H1 (cell line): Measurements from ENCODE around the gene TERB1. TPM values are rescaled to one million over a fixed set of nuclear protein-coding genes. Genes with fewer than 3 reads are reported as not detected.

Experiments used
- CTCF ChIA-PET: fragments of 300-600 bp; sonication (Branson Sonifier 250); formaldehyde crosslinking; loops from one replicate; lab custom pipeline; 2021; ENCODE audit not compliant: partially characterized antibody; lab: Charles Lee
- POLR2A ChIA-PET: fragments of 300-600 bp; sonication (Branson Sonifier 250); formaldehyde crosslinking; loops from one replicate; lab custom pipeline; 2021; ENCODE audit warnings: inconsistent platforms; ENCODE audit not compliant: partially characterized antibody; lab: Charles Lee
- DNase-seq, 2 experiments: peaks; one replicate each; pipeline versions ENCODE4 v3.0.0 to v3.0.0-alpha.2; 2010 to 2022; ENCODE audit warnings: low spot score in 2 of 2, low read depth in 1 of 2, mixed read lengths in 1 of 2
- FAIRE-seq: peaks from 2 replicates; lab custom pipeline; 2011; peaks lifted over from hg19 to GRCh38; lab: Jason Lieb, UNC
- H2AFZ ChIP-seq: 2 replicates; pipeline ENCODE4 v1.8.1; 2012; ENCODE audit warnings: low read length, inconsistent platforms
- H2AK5ac ChIP-seq: 2 replicates; pipeline ENCODE4 v1.6.1; 2013; ENCODE audit warnings: low read depth, low read length
- H2BK120ac ChIP-seq: replicated peaks from 2 replicates; pipeline ENCODE3; 2013; ENCODE audit warnings: low read depth, low read length, inconsistent platforms
- H2BK12ac ChIP-seq: 2 replicates; pipeline ENCODE4 v1.6.1; 2013; ENCODE audit warnings: low read depth, low read length
- H2BK15ac ChIP-seq: 2 replicates; pipeline ENCODE4 v1.6.1; 2013; ENCODE audit warnings: low read length
- H2BK20ac ChIP-seq: 2 replicates; pipeline ENCODE4 v1.6.1; 2013; ENCODE audit warnings: low read length
- H2BK5ac ChIP-seq: 2 replicates; pipeline ENCODE4 v1.6.1; 2013; ENCODE audit warnings: low read depth, low read length
- H3K14ac ChIP-seq: 2 replicates; pipeline ENCODE4 v1.6.1; 2013; ENCODE audit warnings: inconsistent platforms; ENCODE audit not compliant: insufficient read length
- H3K18ac ChIP-seq: 2 replicates; pipeline ENCODE4 v1.6.1; 2013; ENCODE audit warnings: low read length; ENCODE audit errors: extremely low read depth
- H3K23ac ChIP-seq: 2 replicates; pipeline ENCODE4 v1.6.1; 2013; ENCODE audit warnings: inconsistent platforms; ENCODE audit not compliant: insufficient read length
- H3K23me2 ChIP-seq: 2 replicates; pipeline ENCODE4 v1.6.1; 2013; ENCODE audit warnings: low read depth, low read length
- H3K27ac ChIP-seq: 2 replicates; pipeline ENCODE4 v1.6.1; 2011; ENCODE audit warnings: low read depth, low read length, inconsistent platforms
- H3K27me3 ChIP-seq, 4 experiments: replicated peaks in 1 of 4; 1 replicate in 1 of 4; 2 replicates in 3 of 4; pipeline versions ENCODE4 v1.6.1 to v1.8.1; 2011 to 2013; ENCODE audit warnings: low read length in 3 of 4, mild to moderate bottlenecking in 3 of 4, inconsistent platforms in 2 of 4, mixed read lengths in 2 of 4, moderate library complexity in 1 of 4; ENCODE audit not compliant: control insufficient read depth in 3 of 4, insufficient read depth in 3 of 4; ENCODE audit errors: extremely low read depth in 1 of 4
- H3K36me3 ChIP-seq, 4 experiments: 2 replicates each; pipeline versions ENCODE4 v1.6.1 to v1.8.1; 2011 to 2013; ENCODE audit warnings: mild to moderate bottlenecking in 4 of 4, low read length in 3 of 4, moderate library complexity in 2 of 4, control low read depth in 1 of 4, inconsistent platforms in 1 of 4; ENCODE audit not compliant: insufficient read depth in 4 of 4, control insufficient read depth in 2 of 4
- H3K4ac ChIP-seq: replicated peaks from 2 replicates; pipeline ENCODE3; 2013; ENCODE audit warnings: low read length, low read depth, mixed read lengths, inconsistent platforms; ENCODE audit not compliant: insufficient read length
- H3K4me1 ChIP-seq, 4 experiments: replicated peaks in 1 of 4; 1 replicate in 1 of 4; 2 replicates in 3 of 4; pipeline versions ENCODE4 v1.6.1 to v1.8.1; 2011 to 2013; ENCODE audit warnings: low read length in 3 of 4, inconsistent platforms in 2 of 4, mixed read lengths in 1 of 4; ENCODE audit not compliant: insufficient read depth in 4 of 4, control insufficient read depth in 3 of 4
- H3K4me2 ChIP-seq, 2 experiments: 2 replicates each; pipeline versions ENCODE4 v1.6.1 to v1.8.1; 2011 to 2013; ENCODE audit warnings: low read depth in 2 of 2, low read length in 2 of 2, control low read depth in 1 of 2, inconsistent platforms in 1 of 2, mild to moderate bottlenecking in 1 of 2; ENCODE audit not compliant: insufficient read depth in 1 of 2
- H3K4me3 ChIP-seq, 4 experiments: fragments of 200-600, 300-600 bp in 1 of 4; sonication (generic), shearing (Covaris generic), sonication (Bioruptor Twin) in 1 of 4; 2 replicates each; pipeline versions ENCODE4 v1.5.1 to v1.8.1; 2011 to 2016; ENCODE audit warnings: low read length in 4 of 4, low read depth in 3 of 4, control low read depth in 2 of 4, inconsistent platforms in 2 of 4, mild to moderate bottlenecking in 2 of 4, mixed read lengths in 1 of 4, moderate library complexity in 1 of 4; ENCODE audit not compliant: insufficient read depth in 2 of 4; ENCODE audit errors: extremely low read depth in 1 of 4
- H3K56ac ChIP-seq: replicated peaks from 2 replicates; pipeline ENCODE3; 2013; ENCODE audit warnings: low read depth, mild to moderate bottlenecking, mixed read lengths, low read length, inconsistent platforms; ENCODE audit not compliant: insufficient read length
- H3K79me1 ChIP-seq: 2 replicates; pipeline ENCODE4 v1.6.1; 2013; ENCODE audit warnings: low read depth, low read length, control low read depth
- H3K79me2 ChIP-seq, 2 experiments: 2 replicates each; pipeline versions ENCODE4 v1.6.1 to v1.8.1; 2012 to 2013; ENCODE audit warnings: low read length in 2 of 2, mild to moderate bottlenecking in 2 of 2, inconsistent platforms in 1 of 2; ENCODE audit not compliant: insufficient read depth in 2 of 2, control insufficient read depth in 1 of 2
- H3K9ac ChIP-seq, 4 experiments: replicated peaks in 1 of 4; 1 replicate in 1 of 4; 2 replicates in 3 of 4; pipeline versions ENCODE4 v1.6.1 to v1.8.1; 2011 to 2013; ENCODE audit warnings: low read depth in 3 of 4, low read length in 3 of 4, control low read depth in 2 of 4, mild to moderate bottlenecking in 2 of 4, moderate library complexity in 2 of 4, inconsistent platforms in 1 of 4; ENCODE audit errors: extremely low read depth in 1 of 4
- H3K9me3 ChIP-seq, 2 experiments: 2 replicates each; pipeline versions ENCODE4 v1.6.1 to v1.8.1; 2012 to 2013; ENCODE audit warnings: mild to moderate bottlenecking in 2 of 2, moderate library complexity in 2 of 2, control low read depth in 1 of 2, inconsistent platforms in 1 of 2, low read depth in 1 of 2, low read length in 1 of 2, mixed read lengths in 1 of 2; ENCODE audit not compliant: insufficient read depth in 2 of 2
- H4K20me1 ChIP-seq, 2 experiments: replicated peaks in 1 of 2; 2 replicates each; pipeline versions ENCODE3 to v1.8.1; 2011 to 2013; ENCODE audit warnings: inconsistent platforms in 2 of 2, low read length in 2 of 2, mild to moderate bottlenecking in 1 of 2; ENCODE audit not compliant: insufficient read depth in 2 of 2, control insufficient read depth in 1 of 2
- H4K5ac ChIP-seq: 2 replicates; pipeline ENCODE4 v1.6.1; 2013; ENCODE audit warnings: low read length, low read depth, mixed read lengths, inconsistent platforms; ENCODE audit not compliant: insufficient read length
- H4K8ac ChIP-seq: 2 replicates; pipeline ENCODE4 v1.8.0; 2013; ENCODE audit warnings: mild to moderate bottlenecking, moderate library complexity, low read length, inconsistent platforms; ENCODE audit not compliant: insufficient read depth; ENCODE audit errors: extremely low read depth
- H4K91ac ChIP-seq: replicated peaks from 2 replicates; pipeline ENCODE3; 2013; ENCODE audit warnings: low read length, mixed read lengths, inconsistent platforms; ENCODE audit not compliant: insufficient read length
- CREB1 ChIP-seq: IDR thresholded peaks from 2 replicates; pipeline ENCODE4 v1.6.1; 2012; ENCODE audit warnings: inconsistent platforms
- SIRT6 ChIP-seq: IDR thresholded peaks from one replicate; pipeline ENCODE4 v1.7.1; 2012; ENCODE audit warnings: low read length, inconsistent platforms
- SP1 ChIP-seq: IDR thresholded peaks from 2 replicates; pipeline ENCODE4 v1.6.1; 2011; ENCODE audit warnings: low read depth, low read length
- TBP ChIP-seq: IDR thresholded peaks from 2 replicates; pipeline ENCODE4 v1.6.1; 2011; ENCODE audit warnings: low read depth, low read length, improper control_type of control experiment
- WGBS, 2 experiments: shearing (Covaris generic) in 1 of 2; methylation state at CpG; one replicate each; pipeline versions ENCODE4 v1.1.6 to v1.1.7; 2013 to 2015; ENCODE audit warnings: low lambda C conversion rate in 2 of 2, mixed read lengths in 2 of 2, inconsistent platforms in 1 of 2, low coverage in 1 of 2, missing lambda C conversion rate in 1 of 2; ENCODE audit not compliant: insufficient replicate concordance in 2 of 2, insufficient coverage in 1 of 2, insufficient read length in 1 of 2; ENCODE audit errors: extremely low coverage in 1 of 2, missing lambda C conversion rate in 1 of 2; 5-methylcytosine and 5-hydroxymethylcytosine counted together
- polyA plus RNA-seq, 7 experiments: library from polyadenylated mRNA; depleted of rRNA in 3 of 7; stranded (reverse) in 5 of 7; unstranded in 2 of 7; fragments of >200 nt in 5 of 7; fragments of 200-250 nt in 2 of 7; gene quantifications; 1 replicate in 5 of 7; 2 replicates in 1 of 7; 4 replicates in 1 of 7; pipeline versions ENCODE4 v1.2.1 to v1.2.3, GENCODE V29; 2011 to 2013; ENCODE audit warnings: missing spikeins in 2 of 7, mixed read lengths in 2 of 7
- total RNA-seq: library from RNA; stranded (reverse); fragmentation: NEBNext Ultra II Directional; extraction: Animal tissue kit (Norgen Biotek cat#: 25700); gene quantifications from 2 replicates; pipeline ENCODE4 v1.2.1, GENCODE V29; 2021
- TF ChIP-seq, protein P1 (sequence below): IDR thresholded peaks from 2 replicates; pipeline ENCODE4 v1.6.1; 2012; ENCODE audit warnings: inconsistent platforms

TERB1 gene
- total and polyA plus RNA-seq, 2 of the 8 experiments (the other 6 are each of a cell fraction or from before 2014, with no cell fraction given), result not detected

GRCh38 chr16:66719246-66719645 is 82.1 kb downstream of the TERB1 start:
- no peak overlapping the region for H3K18ac ChIP-seq
- H3K79me2 ChIP-seq, result no peaks in the 10 kb centered on the region
- H3K23me2 ChIP-seq, result no peaks in the 10 kb centered on the region
- no peak overlapping the region for H2BK15ac ChIP-seq
- peaks cover 9 to 34% (median 20%) of the 10 kb centered on the region in 4 experiments; a peak in 7 of 8 replicates for H3K36me3 ChIP-seq
- ChIA-PET POLR2A (interaction anchor here (1.7 kb wide), 1 partner anchor 19 kb away, joined by 9 read pairs; no protein-coding TSS in a partner anchor), CTCF (interaction anchor here (4.3 kb wide), 1 partner anchor 8 kb away, joined by 35 read pairs; no protein-coding TSS in a partner anchor)
- H2AFZ ChIP-seq, result no peak overlapping the region
- H3K9me3 ChIP-seq, result no peaks in the 10 kb centered on the region
- H4K8ac ChIP-seq, result no peak overlapping the region
- WGBS, 2 experiments, result 94 to 100% methylated on average over 1 to 4 of the region's 4 CpGs
- no peak overlapping the region for H2BK20ac ChIP-seq
- no peak overlapping the region for H3K27ac ChIP-seq
- no peak overlapping the region for H2AK5ac ChIP-seq
- peaks cover 2 to 5% of the 10 kb centered on the region in 2 experiments for H4K20me1 ChIP-seq
- no peak overlapping the region for H3K4me3 ChIP-seq
- no peak overlapping the region for H2BK5ac ChIP-seq
- no peaks in the 10 kb centered on the region for H3K4me1 ChIP-seq
- H3K79me1 ChIP-seq, result no peaks in the 10 kb centered on the region
- no peak overlapping the region for H4K91ac ChIP-seq
- DNase-seq (no peak), FAIRE-seq (no peak)
- no peak overlapping the region for H3K56ac ChIP-seq
- H2BK120ac ChIP-seq, result no peak overlapping the region
- no peak overlapping the region for H4K5ac ChIP-seq
- H3K23ac ChIP-seq, result no peak overlapping the region
- H3K4ac ChIP-seq, result no peak overlapping the region
- H3K9ac ChIP-seq, result no peak overlapping the region
- no peak overlapping the region for H3K14ac ChIP-seq
- H3K27me3 ChIP-seq, result no peaks in the 10 kb centered on the region
- H3K4me2 ChIP-seq, result no peak overlapping the region
- no peak overlapping the region for H2BK12ac ChIP-seq
- TF ChIP-seq, protein P1, sequence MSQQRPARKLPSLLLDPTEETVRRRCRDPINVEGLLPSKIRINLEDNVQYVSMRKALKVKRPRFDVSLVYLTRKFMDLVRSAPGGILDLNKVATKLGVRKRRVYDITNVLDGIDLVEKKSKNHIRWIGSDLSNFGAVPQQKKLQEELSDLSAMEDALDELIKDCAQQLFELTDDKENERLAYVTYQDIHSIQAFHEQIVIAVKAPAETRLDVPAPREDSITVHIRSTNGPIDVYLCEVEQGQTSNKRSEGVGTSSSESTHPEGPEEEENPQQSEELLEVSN, result no peak
- TF ChIP-seq SIRT6 (no peak), CREB1 (no peak), TBP (no peak), SP1 (no peak)
